Liver (tissue), 9 donors: ENCODE results near the gene TCF19. TPM values are rescaled to one million over a fixed set of nuclear protein-coding genes. Genes with fewer than 3 reads are reported as not detected.

Source experiments
- DNase-seq: peaks from one replicate; pipeline ENCODE4 v3.0.0-alpha.2; 2017; ENCODE audit warnings: low spot score
- H3K27ac ChIP-seq, 2 donors: one replicate each; pipeline ENCODE4 v1.7.0; 2013; ENCODE audit warnings: inconsistent platforms in 2 of 2, low read length in 2 of 2, control low read depth in 1 of 2, low read depth in 1 of 2, mild to moderate bottlenecking in 1 of 2
- H3K27me3 ChIP-seq, 4 donors: one replicate each; pipeline versions ENCODE4 v1.6.1 to v1.7.0; 2013; ENCODE audit warnings: low read length in 3 of 4, inconsistent platforms in 1 of 4, mild to moderate bottlenecking in 1 of 4, moderate library complexity in 1 of 4; ENCODE audit not compliant: control insufficient read depth in 4 of 4, insufficient read depth in 4 of 4
- H3K36me3 ChIP-seq, 4 donors: one replicate each; pipeline versions ENCODE4 v1.6.1 to v1.7.0; 2013; ENCODE audit warnings: low read length in 3 of 4, mild to moderate bottlenecking in 3 of 4, low read depth in 1 of 4, moderate library complexity in 1 of 4; ENCODE audit not compliant: control insufficient read depth in 4 of 4, insufficient read depth in 3 of 4
- H3K4me1 ChIP-seq, 4 donors: one replicate each; pipeline versions ENCODE4 v1.6.1 to v1.7.0; 2013; ENCODE audit warnings: low read length in 3 of 4, mild to moderate bottlenecking in 3 of 4, moderate library complexity in 1 of 4; ENCODE audit not compliant: control insufficient read depth in 4 of 4, insufficient read depth in 4 of 4
- H3K4me3 ChIP-seq, 3 donors: one replicate each; pipeline versions ENCODE4 v1.6.1 to v1.7.0; 2013; ENCODE audit warnings: low read length in 3 of 3, control low read depth in 1 of 3, low read depth in 1 of 3, mild to moderate bottlenecking in 1 of 3
- H3K9ac ChIP-seq, 2 donors: one replicate each; pipeline ENCODE4 v1.7.0; 2013; ENCODE audit warnings: low read length in 2 of 2, mild to moderate bottlenecking in 2 of 2, moderate library complexity in 2 of 2, control low read depth in 1 of 2, low read depth in 1 of 2
- H3K9me3 ChIP-seq, 4 donors: one replicate each; pipeline versions ENCODE4 v1.6.1 to v1.7.0; 2013; ENCODE audit warnings: low read length in 3 of 4; ENCODE audit not compliant: control insufficient read depth in 4 of 4
- EGR1 ChIP-seq, 2 donors: IDR thresholded peaks; 2 replicates each; pipeline ENCODE4 v1.6.1; 2016 to 2018; ENCODE audit warnings: antibody characterized with exemption in 2 of 2, low read depth in 2 of 2
- FOXA1 ChIP-seq: IDR thresholded peaks from 2 replicates; pipeline ENCODE4 v1.6.1; 2016; ENCODE audit warnings: antibody characterized with exemption
- FOXA2 ChIP-seq: IDR thresholded peaks from 2 replicates; pipeline ENCODE4 v1.6.1; 2016; ENCODE audit warnings: antibody characterized with exemption
- GABPA ChIP-seq, 2 donors: IDR thresholded peaks in 1 of 2; conservative IDR thresholded peaks in 1 of 2; 2 replicates each; pipeline ENCODE4 v1.6.1; 2016; ENCODE audit warnings: antibody characterized with exemption in 2 of 2, mild to moderate bottlenecking in 1 of 2, moderate library complexity in 1 of 2
- HNF4A ChIP-seq, 2 donors: conservative IDR thresholded peaks; 2 replicates each; pipeline ENCODE4 v1.6.1; 2016; ENCODE audit warnings: antibody characterized with exemption in 2 of 2, mild to moderate bottlenecking in 2 of 2
- NR2F2 ChIP-seq: IDR thresholded peaks from 2 replicates; pipeline ENCODE4 v1.6.1; 2016; ENCODE audit warnings: antibody characterized with exemption
- RAD21 ChIP-seq, 2 donors: IDR thresholded peaks; 2 replicates each; pipeline ENCODE4 v1.6.1; 2016; ENCODE audit warnings: antibody characterized with exemption in 2 of 2, mild to moderate bottlenecking in 2 of 2
- REST ChIP-seq: IDR thresholded peaks from 2 replicates; pipeline ENCODE4 v1.6.1; 2016; ENCODE audit warnings: antibody characterized with exemption, mild to moderate bottlenecking
- RXRA ChIP-seq, 2 donors: IDR thresholded peaks; 2 replicates each; pipeline ENCODE4 v1.6.1; 2017 to 2018; ENCODE audit warnings: antibody characterized with exemption in 2 of 2, mild to moderate bottlenecking in 1 of 2
- SP1 ChIP-seq: IDR thresholded peaks from 2 replicates; pipeline ENCODE4 v1.6.1; 2018; ENCODE audit warnings: antibody characterized with exemption, mild to moderate bottlenecking
- TAF1 ChIP-seq: conservative IDR thresholded peaks from 2 replicates; pipeline ENCODE4 v1.6.1; 2016; ENCODE audit warnings: antibody characterized with exemption, mild to moderate bottlenecking
- YY1 ChIP-seq: IDR thresholded peaks from 2 replicates; pipeline ENCODE4 v1.6.1; 2016; ENCODE audit warnings: antibody characterized with exemption, mild to moderate bottlenecking
- ZBTB33 ChIP-seq: IDR thresholded peaks from 2 replicates; pipeline ENCODE4 v1.6.1; 2016; ENCODE audit warnings: antibody characterized with exemption
- WGBS: extraction: QIAGEN DNeasy Blood & Tissue Kit; methylation state at CpG from one replicate; pipeline ENCODE4 v1.1.7; 2013; 5-methylcytosine and 5-hydroxymethylcytosine counted together
- polyA plus RNA-seq, 2 donors: library from polyadenylated mRNA; stranded (reverse) in 1 of 2; unstranded in 1 of 2; fragments of 200-250 nt in 1 of 2; fragments of >200 nt in 1 of 2; fragmentation: Nextera tagmentation in 1 of 2; extraction: Ambion mirVana in 1 of 2; gene quantifications; one replicate each; pipeline versions ENCODE4 v1.2.1 to v1.2.3, GENCODE V29; 2013 to 2015
- total RNA-seq, 2 donors: library from RNA; depleted of rRNA; stranded (reverse); fragments of >200 nt; gene quantifications; one replicate each; pipeline ENCODE4 v1.2.3, GENCODE V29; 2014
- TF ChIP-seq, protein P1 (sequence below): fragments of 150-350 bp; IDR thresholded peaks from 2 replicates; pipeline ENCODE4 v1.5.1; 2017; ENCODE audit warnings: improper control_type of control experiment, low read depth, low read length; ENCODE audit not compliant: missing input control
- donor health status: healthy.
- donor health status: healthy.
- donor health status: healthy.
- donor health status: healthy.
- donor health status: healthy.

The TCF19 gene
- total and polyA plus RNA-seq, 4 donors: 0.63 to 16.8 (median 2.0) TPM

GRCh38 chr6:31165986-31166385, 7.6 kb downstream of the TCF19 start (continued):
- TF ChIP-seq SP1 (no peak), ZBTB33 (no peak), FOXA1 (no peak), EGR1 (IDR thresholded peaks at IDR 0.05; ENCODE audit: low read depth in 2 of 2) (no peak), RAD21 (IDR thresholded peaks at IDR 0.05) (no peak)

DNA sequence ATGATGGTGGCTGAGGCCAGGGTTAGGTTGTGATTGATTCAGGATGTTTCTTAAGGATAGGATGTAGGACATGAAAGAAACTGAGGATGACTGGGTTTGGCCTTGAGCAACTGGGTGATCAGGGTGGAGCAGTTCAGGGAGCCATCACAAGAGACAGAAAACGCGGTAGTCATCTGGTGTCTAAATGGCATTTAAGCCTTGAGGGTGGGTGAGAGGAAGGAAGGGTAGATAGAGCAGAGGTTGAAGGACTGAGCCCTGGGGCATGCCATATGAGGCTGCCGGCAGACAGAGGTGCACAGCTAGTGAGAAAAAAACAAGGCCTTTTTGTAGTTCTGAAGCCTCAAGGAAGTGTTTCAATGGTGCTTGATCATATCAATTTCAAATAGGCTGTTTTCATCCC, 10.2 kb downstream of the TCF19 start:
- no peak overlapping the region for H3K4me3 ChIP-seq
- 82% methylated on average over 3 of the region's 3 CpGs for WGBS

More for the DNA sequence above, 10.2 kb downstream of the TCF19 start:
- Histone ChIP-seq H3K9ac (no peak overlapping the region), H3K27ac (no peak overlapping the region), H3K4me1 (no peaks in the 10 kb centered on the region), H3K9me3 (no peaks in the 10 kb centered on the region), H3K27me3 (no peaks in the 10 kb centered on the region), H3K36me3 (no peaks in the 10 kb centered on the region)
- TF ChIP-seq TAF1: no peak
- no peak for TF ChIP-seq REST
- TF ChIP-seq HNF4A (conservative IDR thresholded peaks at IDR 0.05): no peak
- no peak for TF ChIP-seq GABPA (IDR thresholded peaks at IDR 0.05 in 1 of 2, conservative IDR thresholded peaks at IDR 0.05 in 1 of 2)
- no peak for TF ChIP-seq SP1
- TF ChIP-seq YY1: no peak
- TF ChIP-seq, protein P1, sequence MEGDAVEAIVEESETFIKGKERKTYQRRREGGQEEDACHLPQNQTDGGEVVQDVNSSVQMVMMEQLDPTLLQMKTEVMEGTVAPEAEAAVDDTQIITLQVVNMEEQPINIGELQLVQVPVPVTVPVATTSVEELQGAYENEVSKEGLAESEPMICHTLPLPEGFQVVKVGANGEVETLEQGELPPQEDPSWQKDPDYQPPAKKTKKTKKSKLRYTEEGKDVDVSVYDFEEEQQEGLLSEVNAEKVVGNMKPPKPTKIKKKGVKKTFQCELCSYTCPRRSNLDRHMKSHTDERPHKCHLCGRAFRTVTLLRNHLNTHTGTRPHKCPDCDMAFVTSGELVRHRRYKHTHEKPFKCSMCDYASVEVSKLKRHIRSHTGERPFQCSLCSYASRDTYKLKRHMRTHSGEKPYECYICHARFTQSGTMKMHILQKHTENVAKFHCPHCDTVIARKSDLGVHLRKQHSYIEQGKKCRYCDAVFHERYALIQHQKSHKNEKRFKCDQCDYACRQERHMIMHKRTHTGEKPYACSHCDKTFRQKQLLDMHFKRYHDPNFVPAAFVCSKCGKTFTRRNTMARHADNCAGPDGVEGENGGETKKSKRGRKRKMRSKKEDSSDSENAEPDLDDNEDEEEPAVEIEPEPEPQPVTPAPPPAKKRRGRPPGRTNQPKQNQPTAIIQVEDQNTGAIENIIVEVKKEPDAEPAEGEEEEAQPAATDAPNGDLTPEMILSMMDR: no peak
- TF ChIP-seq FOXA1: no peak
- TF ChIP-seq NR2F2: no peak
- no peak for TF ChIP-seq EGR1 (IDR thresholded peaks at IDR 0.05; ENCODE audit: low read depth in 2 of 2)
- TF ChIP-seq RAD21 (IDR thresholded peaks at IDR 0.05): no peak
- TF ChIP-seq FOXA2: no peak
- TF ChIP-seq RXRA (IDR thresholded peaks at IDR 0.05): no peak
- DNase-seq: no peak
